Transverse colon (tissue), 4 donors: ENCODE results near the gene TPM4. TPM values are rescaled to one million over a fixed set of nuclear protein-coding genes. Genes with fewer than 3 reads are reported as not detected.

Experiments
- DNase-seq: peaks from one replicate; pipeline ENCODE4 v3.0.0-alpha.2; 2019
- H3K27ac ChIP-seq, 4 donors: fragments of 200-600 bp; sonication (generic); 2 replicates each; pipeline ENCODE4 v1.5.1; 2016 to 2018; ENCODE audit warnings: inconsistent platforms in 4 of 4
- H3K27me3 ChIP-seq: fragments of 200-600 bp; sonication (generic); 2 replicates; pipeline ENCODE4 v1.5.1; 2017; ENCODE audit warnings: inconsistent platforms
- H3K36me3 ChIP-seq, 4 donors: fragments of 200-600 bp; sonication (generic); 2 replicates each; pipeline ENCODE4 v1.5.1; 2017 to 2019; ENCODE audit warnings: inconsistent platforms in 4 of 4
- H3K4me1 ChIP-seq, 4 donors: fragments of 200-600 bp; sonication (generic); 2 replicates each; pipeline ENCODE4 v1.5.1; 2017 to 2020; ENCODE audit warnings: inconsistent platforms in 4 of 4
- H3K4me3 ChIP-seq, 4 donors: fragments of 200-600 bp; sonication (generic); 1 replicate in 1 of 4; 2 replicates in 3 of 4; pipeline versions ENCODE4 v1.5.1 to v1.6.1; 2017 to 2019; ENCODE audit warnings: inconsistent platforms in 4 of 4
- H3K9me3 ChIP-seq, 2 donors: fragments of 200-600 bp; sonication (generic); 2 replicates each; pipeline ENCODE4 v1.5.1; 2017 to 2019; ENCODE audit warnings: inconsistent platforms in 2 of 2
- CTCF ChIP-seq, 5 experiments: fragments of 200-600 bp in 3 of 5; fragments of 450-650 bp in 2 of 5; sonication (generic) in 3 of 5; IDR thresholded peaks; 1 replicate in 2 of 5; 2 replicates in 3 of 5; pipeline ENCODE4 v1.5.1; 2016 to 2017; ENCODE audit warnings: antibody characterized with exemption in 5 of 5, inconsistent platforms in 3 of 5, mild to moderate bottlenecking in 2 of 5, moderate library complexity in 1 of 5
- EP300 ChIP-seq: sonication (generic); formaldehyde crosslinking; IDR thresholded peaks from one replicate; pipeline ENCODE4 v1.6.1; 2017; ENCODE audit warnings: antibody characterized with exemption, low read depth
- POLR2A ChIP-seq: fragments of 450-650 bp; IDR thresholded peaks from one replicate; pipeline ENCODE4 v1.6.1; 2016; ENCODE audit warnings: antibody characterized with exemption, mild to moderate bottlenecking, moderate library complexity
- POLR2AphosphoS5 ChIP-seq, 3 donors: sonication (generic); formaldehyde crosslinking; IDR thresholded peaks; one replicate each; pipeline ENCODE4 v1.6.1; 2016; ENCODE audit warnings: antibody characterized with exemption in 3 of 3
- WGBS, 2 donors: methylation state at CpG; one replicate each; pipeline ENCODE4 v1.1.5; 2018; ENCODE audit warnings: low coverage in 1 of 2; 5-methylcytosine and 5-hydroxymethylcytosine counted together
- in situ Hi-C, 4 donors: fragments of 200-750 bp; cut with MboI; loops; one replicate each; pipeline versions ENCODE4 v1.15.0 to v1.15.1; 2017; ENCODE audit warnings: low sequenced_read_pairs in 3 of 4, low pct_ligation_motif_present in 1 of 4, low pct_unique_long_range_greater_than_20kb in 1 of 4
- intact Hi-C: fragments of 100-400 bp; cut with DNase I; formaldehyde crosslinking; loops from one replicate; pipeline ENCODE4 v1.15.1; 2023; ENCODE audit warnings: low total_unique reads
- total RNA-seq, 4 donors: library from RNA; depleted of rRNA; stranded (reverse); fragments of >200 nt; gene quantifications; one replicate each; pipeline ENCODE4 v1.1.0, GENCODE V29; 2016

TPM4 gene
- total RNA-seq, 4 donors from 2014 or later = 228 to 491 (median 288) TPM

GRCh38 chr19:16033721-16034120 is 42.6 kb upstream of the TPM4 start:
- in situ Hi-C loops (no loop called here), intact Hi-C loops (no loop called here)
- no peak overlapping the region for H3K27ac ChIP-seq
- TF ChIP-seq CTCF (IDR thresholded peaks at IDR 0.05) = no peak
- TF ChIP-seq POLR2AphosphoS5 (IDR thresholded peaks at IDR 0.05) = no peak
- TF ChIP-seq EP300 = no peak
- TF ChIP-seq POLR2A = no peak
- H3K4me3 ChIP-seq = no peak overlapping the region
- no peaks in the 10 kb centered on the region for H3K9me3 ChIP-seq
- H3K4me1 ChIP-seq = no peaks in the 10 kb centered on the region
- H3K36me3 ChIP-seq = no peaks in the 10 kb centered on the region
- WGBS, 2 donors = 100% methylated on average over 2 of the region's 2 CpGs; no CpG with 5 or more reads in 1 of the 2 donors
- no peaks in the 10 kb centered on the region for H3K27me3 ChIP-seq
- no peak for DNase-seq

- no peaks in the 10 kb centered on the region for H3K36me3 ChIP-seq
- no peaks in the 10 kb centered on the region for H3K9me3 ChIP-seq
- TF ChIP-seq POLR2AphosphoS5 (IDR thresholded peaks at IDR 0.05) (no peak), EP300 (no peak), POLR2A (no peak), CTCF (IDR thresholded peaks at IDR 0.05) (no peak)
- WGBS, 2 donors = 92% methylated on average over 7 of the region's 7 CpGs; no CpG with 5 or more reads in 1 of the 2 donors
- intact Hi-C loops (no loop called here), in situ Hi-C loops (no loop called here)
- H3K4me1 ChIP-seq = no peaks in the 10 kb centered on the region
- no peaks in the 10 kb centered on the region for H3K27me3 ChIP-seq
- H3K4me3 ChIP-seq = no peak overlapping the region
- no peak for DNase-seq
- no peak overlapping the region for H3K27ac ChIP-seq
These were observed 42.1 kb upstream of the TPM4 start for GRCh38 chr19:16034180-16034579.

- no peaks in the 10 kb centered on the region for H3K9me3 ChIP-seq
- no peak for DNase-seq
- no peaks in the 10 kb centered on the region for H3K36me3 ChIP-seq
- H3K4me1 ChIP-seq = no peaks in the 10 kb centered on the region
- no peaks in the 10 kb centered on the region for H3K27me3 ChIP-seq
- in situ Hi-C loops (no loop called here), intact Hi-C loops (no loop called here)
- no peak overlapping the region for H3K4me3 ChIP-seq
- 81% methylated on average over 16 of the region's 17 CpGs; no CpG with 5 or more reads in 1 of the 2 donors for WGBS, 2 donors
- no peak overlapping the region for H3K27ac ChIP-seq
- TF ChIP-seq POLR2AphosphoS5 (IDR thresholded peaks at IDR 0.05) = no peak
- no peak for TF ChIP-seq POLR2A
- TF ChIP-seq EP300 = no peak
- TF ChIP-seq CTCF (IDR thresholded peaks at IDR 0.05) = no peak
These were observed 41.2 kb upstream of the TPM4 start for GRCh38 chr19:16034958-16035560.

- Histone ChIP-seq H3K36me3 (no peaks in the 10 kb centered on the region), H3K4me1 (peaks cover 0 to 3% (median 0%) of the 10 kb centered on the region in 4 donors), H3K27ac (no peak overlapping the region), H3K27me3 (no peaks in the 10 kb centered on the region), H3K9me3 (no peaks in the 10 kb centered on the region), H3K4me3 (no peak overlapping the region)
- in situ Hi-C loops = no loop called here
- intact Hi-C loops = no loop called here
- DNase-seq = no peak
- WGBS, 2 donors = 86% methylated on average over 14 of the region's 28 CpGs; no CpG with 5 or more reads in 1 of the 2 donors
- no peak for TF ChIP-seq EP300
- TF ChIP-seq POLR2AphosphoS5 (IDR thresholded peaks at IDR 0.05) = no peak
- TF ChIP-seq CTCF (IDR thresholded peaks at IDR 0.05) = no peak
- no peak for TF ChIP-seq POLR2A
These were observed 40.5 kb upstream of the TPM4 start for GRCh38 chr19:16035601-16036297.
